Uterus (tissue), 2 donors: ENCODE results near the gene ECM2.

Source experiments
- CTCF ChIP-seq, 4 experiments: fragments of 200-600 bp in 2 of 4; fragments of 450-650 bp in 2 of 4; sonication (generic) in 2 of 4; IDR thresholded peaks; one replicate each; pipeline ENCODE4 v1.5.1; 2016 to 2019; ENCODE audit warnings: antibody characterized with exemption in 4 of 4, mild to moderate bottlenecking in 2 of 4, moderate library complexity in 1 of 4
- POLR2A ChIP-seq, 2 donors: fragments of 450-650 bp; IDR thresholded peaks; one replicate each; pipeline ENCODE4 v1.6.1; 2016; ENCODE audit warnings: antibody characterized with exemption in 2 of 2, mild to moderate bottlenecking in 1 of 2, moderate library complexity in 1 of 2

GRCh38 chr9:92524881-92525280, 10.9 kb downstream of the ECM2 start:
- no peak for TF ChIP-seq CTCF (IDR thresholded peaks at IDR 0.05)
- no peak for TF ChIP-seq POLR2A (IDR thresholded peaks at IDR 0.05)
